WI38 (cell line): ENCODE results near the gene MPPED1.

Experiments
- H3K4me3 ChIP-seq: 2 replicates; pipeline ENCODE4 v1.5.1; 2011; ENCODE audit warnings: low read depth, mild to moderate bottlenecking, control low read depth, low read length
- CTCF ChIP-seq: IDR thresholded peaks from 2 replicates; pipeline ENCODE4 v1.5.1; 2012; ENCODE audit warnings: low read depth, mild to moderate bottlenecking, control low read depth, low read length

The MPPED1 gene

GRCh38 chr22:43485502-43486089 is 73.8 kb downstream of the MPPED1 start:
- TF ChIP-seq CTCF = no peak
- H3K4me3 ChIP-seq = no peak overlapping the region

GRCh38 chr22:43487311-43488030 is 75.7 kb downstream of the MPPED1 start:
- no peak overlapping the region for H3K4me3 ChIP-seq
- no peak for TF ChIP-seq CTCF

GRCh38 chr22:43488031-43488866 is 76.4 kb downstream of the MPPED1 start:
- H3K4me3 ChIP-seq = no peak overlapping the region

GRCh38 chr22:43488937-43489336 is 77.1 kb downstream of the MPPED1 start:
- TF ChIP-seq CTCF = no peak
- no peak overlapping the region for H3K4me3 ChIP-seq

More at GRCh38 chr22:43488031-43488866, 76.4 kb downstream of the MPPED1 start:
- TF ChIP-seq CTCF = no peak

- TF ChIP-seq CTCF = no peak
- H3K4me3 ChIP-seq = no peak overlapping the region
Observed at GRCh38 chr22:43490311-43490710, 78.5 kb downstream of the MPPED1 start.

GRCh38 chr22:43491177-43491576 is 79.4 kb downstream of the MPPED1 start:
- H3K4me3 ChIP-seq = no peak overlapping the region
- no peak for TF ChIP-seq CTCF

- no peak overlapping the region for H3K4me3 ChIP-seq
- TF ChIP-seq CTCF = no peak
Observed at GRCh38 chr22:43491737-43492136, 79.9 kb downstream of the MPPED1 start.
